H1 (cell line): ENCODE results near the gene TSG101. TPM values are rescaled to one million over a fixed set of nuclear protein-coding genes. Genes with fewer than 3 reads are reported as not detected.

ENCODE experiments used
- CTCF ChIA-PET: fragments of 300-600 bp; sonication (Branson Sonifier 250); formaldehyde crosslinking; loops from one replicate; lab custom pipeline; 2021; ENCODE audit not compliant: partially characterized antibody; lab: Charles Lee
- POLR2A ChIA-PET: fragments of 300-600 bp; sonication (Branson Sonifier 250); formaldehyde crosslinking; loops from one replicate; lab custom pipeline; 2021; ENCODE audit warnings: inconsistent platforms; ENCODE audit not compliant: partially characterized antibody; lab: Charles Lee
- DNase-seq, 2 experiments: peaks; one replicate each; pipeline versions ENCODE4 v3.0.0 to v3.0.0-alpha.2; 2010 to 2022; ENCODE audit warnings: low spot score in 2 of 2, low read depth in 1 of 2, mixed read lengths in 1 of 2
- FAIRE-seq: peaks from 2 replicates; lab custom pipeline; 2011; peaks lifted over from hg19 to GRCh38; lab: Jason Lieb, UNC
- H2AFZ ChIP-seq: 2 replicates; pipeline ENCODE4 v1.8.1; 2012; ENCODE audit warnings: low read length, inconsistent platforms
- H2AK5ac ChIP-seq: 2 replicates; pipeline ENCODE4 v1.6.1; 2013; ENCODE audit warnings: low read depth, low read length
- H2BK120ac ChIP-seq: replicated peaks from 2 replicates; pipeline ENCODE3; 2013; ENCODE audit warnings: low read depth, low read length, inconsistent platforms
- H2BK12ac ChIP-seq: 2 replicates; pipeline ENCODE4 v1.6.1; 2013; ENCODE audit warnings: low read depth, low read length
- H2BK15ac ChIP-seq: 2 replicates; pipeline ENCODE4 v1.6.1; 2013; ENCODE audit warnings: low read length
- H2BK20ac ChIP-seq: 2 replicates; pipeline ENCODE4 v1.6.1; 2013; ENCODE audit warnings: low read length
- H2BK5ac ChIP-seq: 2 replicates; pipeline ENCODE4 v1.6.1; 2013; ENCODE audit warnings: low read depth, low read length
- H3K14ac ChIP-seq: 2 replicates; pipeline ENCODE4 v1.6.1; 2013; ENCODE audit warnings: inconsistent platforms; ENCODE audit not compliant: insufficient read length
- H3K18ac ChIP-seq: 2 replicates; pipeline ENCODE4 v1.6.1; 2013; ENCODE audit warnings: low read length; ENCODE audit errors: extremely low read depth
- H3K23ac ChIP-seq: 2 replicates; pipeline ENCODE4 v1.6.1; 2013; ENCODE audit warnings: inconsistent platforms; ENCODE audit not compliant: insufficient read length
- H3K23me2 ChIP-seq: 2 replicates; pipeline ENCODE4 v1.6.1; 2013; ENCODE audit warnings: low read depth, low read length
- H3K27ac ChIP-seq: 2 replicates; pipeline ENCODE4 v1.6.1; 2011; ENCODE audit warnings: low read depth, low read length, inconsistent platforms
- H3K27me3 ChIP-seq, 4 experiments: replicated peaks in 1 of 4; 1 replicate in 1 of 4; 2 replicates in 3 of 4; pipeline versions ENCODE4 v1.6.1 to v1.8.1; 2011 to 2013; ENCODE audit warnings: low read length in 3 of 4, mild to moderate bottlenecking in 3 of 4, inconsistent platforms in 2 of 4, mixed read lengths in 2 of 4, moderate library complexity in 1 of 4; ENCODE audit not compliant: control insufficient read depth in 3 of 4, insufficient read depth in 3 of 4; ENCODE audit errors: extremely low read depth in 1 of 4
- H3K36me3 ChIP-seq, 4 experiments: 2 replicates each; pipeline versions ENCODE4 v1.6.1 to v1.8.1; 2011 to 2013; ENCODE audit warnings: mild to moderate bottlenecking in 4 of 4, low read length in 3 of 4, moderate library complexity in 2 of 4, control low read depth in 1 of 4, inconsistent platforms in 1 of 4; ENCODE audit not compliant: insufficient read depth in 4 of 4, control insufficient read depth in 2 of 4
- H3K4ac ChIP-seq: replicated peaks from 2 replicates; pipeline ENCODE3; 2013; ENCODE audit warnings: low read length, low read depth, mixed read lengths, inconsistent platforms; ENCODE audit not compliant: insufficient read length
- H3K4me1 ChIP-seq, 4 experiments: replicated peaks in 1 of 4; 1 replicate in 1 of 4; 2 replicates in 3 of 4; pipeline versions ENCODE4 v1.6.1 to v1.8.1; 2011 to 2013; ENCODE audit warnings: low read length in 3 of 4, inconsistent platforms in 2 of 4, mixed read lengths in 1 of 4; ENCODE audit not compliant: insufficient read depth in 4 of 4, control insufficient read depth in 3 of 4
- H3K4me2 ChIP-seq, 2 experiments: 2 replicates each; pipeline versions ENCODE4 v1.6.1 to v1.8.1; 2011 to 2013; ENCODE audit warnings: low read depth in 2 of 2, low read length in 2 of 2, control low read depth in 1 of 2, inconsistent platforms in 1 of 2, mild to moderate bottlenecking in 1 of 2; ENCODE audit not compliant: insufficient read depth in 1 of 2
- H3K4me3 ChIP-seq, 4 experiments: fragments of 200-600, 300-600 bp in 1 of 4; sonication (generic), shearing (Covaris generic), sonication (Bioruptor Twin) in 1 of 4; 2 replicates each; pipeline versions ENCODE4 v1.5.1 to v1.8.1; 2011 to 2016; ENCODE audit warnings: low read length in 4 of 4, low read depth in 3 of 4, control low read depth in 2 of 4, inconsistent platforms in 2 of 4, mild to moderate bottlenecking in 2 of 4, mixed read lengths in 1 of 4, moderate library complexity in 1 of 4; ENCODE audit not compliant: insufficient read depth in 2 of 4; ENCODE audit errors: extremely low read depth in 1 of 4
- H3K56ac ChIP-seq: replicated peaks from 2 replicates; pipeline ENCODE3; 2013; ENCODE audit warnings: low read depth, mild to moderate bottlenecking, mixed read lengths, low read length, inconsistent platforms; ENCODE audit not compliant: insufficient read length
- H3K79me1 ChIP-seq: 2 replicates; pipeline ENCODE4 v1.6.1; 2013; ENCODE audit warnings: low read depth, low read length, control low read depth
- H3K79me2 ChIP-seq, 2 experiments: 2 replicates each; pipeline versions ENCODE4 v1.6.1 to v1.8.1; 2012 to 2013; ENCODE audit warnings: low read length in 2 of 2, mild to moderate bottlenecking in 2 of 2, inconsistent platforms in 1 of 2; ENCODE audit not compliant: insufficient read depth in 2 of 2, control insufficient read depth in 1 of 2
- H3K9ac ChIP-seq, 4 experiments: replicated peaks in 1 of 4; 1 replicate in 1 of 4; 2 replicates in 3 of 4; pipeline versions ENCODE4 v1.6.1 to v1.8.1; 2011 to 2013; ENCODE audit warnings: low read depth in 3 of 4, low read length in 3 of 4, control low read depth in 2 of 4, mild to moderate bottlenecking in 2 of 4, moderate library complexity in 2 of 4, inconsistent platforms in 1 of 4; ENCODE audit errors: extremely low read depth in 1 of 4
- H3K9me3 ChIP-seq, 2 experiments: 2 replicates each; pipeline versions ENCODE4 v1.6.1 to v1.8.1; 2012 to 2013; ENCODE audit warnings: mild to moderate bottlenecking in 2 of 2, moderate library complexity in 2 of 2, control low read depth in 1 of 2, inconsistent platforms in 1 of 2, low read depth in 1 of 2, low read length in 1 of 2, mixed read lengths in 1 of 2; ENCODE audit not compliant: insufficient read depth in 2 of 2
- H4K20me1 ChIP-seq, 2 experiments: replicated peaks in 1 of 2; 2 replicates each; pipeline versions ENCODE3 to v1.8.1; 2011 to 2013; ENCODE audit warnings: inconsistent platforms in 2 of 2, low read length in 2 of 2, mild to moderate bottlenecking in 1 of 2; ENCODE audit not compliant: insufficient read depth in 2 of 2, control insufficient read depth in 1 of 2
- H4K5ac ChIP-seq: 2 replicates; pipeline ENCODE4 v1.6.1; 2013; ENCODE audit warnings: low read length, low read depth, mixed read lengths, inconsistent platforms; ENCODE audit not compliant: insufficient read length
- H4K8ac ChIP-seq: 2 replicates; pipeline ENCODE4 v1.8.0; 2013; ENCODE audit warnings: mild to moderate bottlenecking, moderate library complexity, low read length, inconsistent platforms; ENCODE audit not compliant: insufficient read depth; ENCODE audit errors: extremely low read depth
- H4K91ac ChIP-seq: replicated peaks from 2 replicates; pipeline ENCODE3; 2013; ENCODE audit warnings: low read length, mixed read lengths, inconsistent platforms; ENCODE audit not compliant: insufficient read length
- BCL11A ChIP-seq, 2 experiments: IDR thresholded peaks; one replicate each; pipeline ENCODE4 v1.6.1; 2011; ENCODE audit warnings: low read depth in 2 of 2, low read length in 2 of 2, mild to moderate bottlenecking in 2 of 2
- NANOG ChIP-seq: IDR thresholded peaks from 2 replicates; pipeline ENCODE4 v1.6.1; 2011; ENCODE audit warnings: low read length, low read depth, mild to moderate bottlenecking, inconsistent platforms; ENCODE audit not compliant: insufficient read depth, poor library complexity, severe bottlenecking
- SIRT6 ChIP-seq: IDR thresholded peaks from one replicate; pipeline ENCODE4 v1.7.1; 2012; ENCODE audit warnings: low read length, inconsistent platforms
- TEAD4 ChIP-seq: IDR thresholded peaks from 2 replicates; pipeline ENCODE4 v1.6.1; 2012; ENCODE audit warnings: low read depth, low read length, inconsistent platforms, mixed read lengths
- WGBS, 2 experiments: shearing (Covaris generic) in 1 of 2; methylation state at CpG; one replicate each; pipeline versions ENCODE4 v1.1.6 to v1.1.7; 2013 to 2015; ENCODE audit warnings: low lambda C conversion rate in 2 of 2, mixed read lengths in 2 of 2, inconsistent platforms in 1 of 2, low coverage in 1 of 2, missing lambda C conversion rate in 1 of 2; ENCODE audit not compliant: insufficient replicate concordance in 2 of 2, insufficient coverage in 1 of 2, insufficient read length in 1 of 2; ENCODE audit errors: extremely low coverage in 1 of 2, missing lambda C conversion rate in 1 of 2; 5-methylcytosine and 5-hydroxymethylcytosine counted together
- polyA plus RNA-seq, 7 experiments: library from polyadenylated mRNA; depleted of rRNA in 3 of 7; stranded (reverse) in 5 of 7; unstranded in 2 of 7; fragments of >200 nt in 5 of 7; fragments of 200-250 nt in 2 of 7; gene quantifications; 1 replicate in 5 of 7; 2 replicates in 1 of 7; 4 replicates in 1 of 7; pipeline versions ENCODE4 v1.2.1 to v1.2.3, GENCODE V29; 2011 to 2013; ENCODE audit warnings: missing spikeins in 2 of 7, mixed read lengths in 2 of 7
- total RNA-seq: library from RNA; stranded (reverse); fragmentation: NEBNext Ultra II Directional; extraction: Animal tissue kit (Norgen Biotek cat#: 25700); gene quantifications from 2 replicates; pipeline ENCODE4 v1.2.1, GENCODE V29; 2021

Gene TSG101
- total and polyA plus RNA-seq, 2 of the 8 experiments (the other 6 are each of a cell fraction or from before 2014, with no cell fraction given), result 50.8 to 151 TPM

DNA sequence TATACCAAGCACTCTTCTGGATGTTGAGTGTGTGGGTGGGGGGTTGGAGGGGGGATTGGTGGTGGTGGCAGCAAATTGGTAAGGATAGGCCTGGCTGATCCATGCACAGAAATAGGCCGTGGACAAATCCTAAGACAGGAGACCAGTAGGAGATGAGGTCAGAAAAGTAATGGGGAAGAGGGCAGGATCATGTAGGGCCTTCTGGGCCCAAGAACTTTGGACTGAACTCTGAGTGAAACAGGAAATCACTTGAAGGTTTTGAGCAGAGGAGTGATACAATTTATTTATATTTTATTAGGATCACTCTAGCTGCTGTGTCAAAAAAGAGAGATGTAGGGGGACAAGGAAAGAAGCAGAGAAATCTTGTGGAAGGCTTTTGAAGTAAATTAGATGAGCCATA, 28.7 kb downstream of the TSG101 start:
- Histone ChIP-seq H3K4me2 (no peak overlapping the region), H4K20me1 (peaks cover 0 to 1% of the 10 kb centered on the region in 2 experiments), H3K36me3 (peaks cover 3 to 37% (median 17%) of the 10 kb centered on the region in 4 experiments; a peak in 7 of 8 replicates), H3K79me2 (no peaks in the 10 kb centered on the region), H3K56ac (no peak overlapping the region), H4K5ac (no peak overlapping the region), H3K9ac (no peak overlapping the region), H4K8ac (no peak overlapping the region), H3K4ac (no peak overlapping the region), H3K4me1 (no peaks in the 10 kb centered on the region), H3K4me3 (no peak overlapping the region), H2AFZ (no peak overlapping the region), H3K18ac (no peak overlapping the region), H3K27ac (no peak overlapping the region), H3K14ac (no peak overlapping the region), H3K9me3 (no peaks in the 10 kb centered on the region), H2BK5ac (no peak overlapping the region), H2BK15ac (no peak overlapping the region), H3K79me1 (no peaks in the 10 kb centered on the region), H3K27me3 (no peaks in the 10 kb centered on the region), H2BK12ac (no peak overlapping the region), H4K91ac (no peak overlapping the region), H3K23me2 (no peaks in the 10 kb centered on the region), H2BK20ac (no peak overlapping the region), H2BK120ac (no peak overlapping the region), H2AK5ac (no peak overlapping the region), H3K23ac (no peak overlapping the region)
- ChIA-PET CTCF (interaction anchor here (0.8 kb wide), 1 partner anchor 383 kb away, joined by 4 read pairs; no protein-coding TSS in a partner anchor), POLR2A (interaction anchor here (0.6 kb wide), 1 partner anchor 29 kb away, joined by 3 read pairs; no protein-coding TSS in a partner anchor)
- FAIRE-seq, result no peak
- no peak for DNase-seq
- WGBS, 2 experiments, result 92% methylated on average over 1 of the region's 1 CpG; no CpG with 5 or more reads in 1 of the 2 experiments
- no peak for TF ChIP-seq NANOG
- TF ChIP-seq SIRT6, result no peak
- no peak for TF ChIP-seq BCL11A (IDR thresholded peaks at IDR 0.05; ENCODE audit: low read depth in 2 of 2, low read length in 2 of 2)
- TF ChIP-seq TEAD4, result no peak
